HG02678 (cell line): Measurements from ENCODE around the gene TBC1D7.

ENCODE experiments used
- ATAC-seq: cut with Tn5 transposase; IDR thresholded peaks from one replicate; pipeline ENCODE4 v1.9.1; 2021; ENCODE audit warnings: mild to moderate bottlenecking, moderate library complexity; ENCODE audit not compliant: unreplicated experiment

TBC1D7 gene

DNA sequence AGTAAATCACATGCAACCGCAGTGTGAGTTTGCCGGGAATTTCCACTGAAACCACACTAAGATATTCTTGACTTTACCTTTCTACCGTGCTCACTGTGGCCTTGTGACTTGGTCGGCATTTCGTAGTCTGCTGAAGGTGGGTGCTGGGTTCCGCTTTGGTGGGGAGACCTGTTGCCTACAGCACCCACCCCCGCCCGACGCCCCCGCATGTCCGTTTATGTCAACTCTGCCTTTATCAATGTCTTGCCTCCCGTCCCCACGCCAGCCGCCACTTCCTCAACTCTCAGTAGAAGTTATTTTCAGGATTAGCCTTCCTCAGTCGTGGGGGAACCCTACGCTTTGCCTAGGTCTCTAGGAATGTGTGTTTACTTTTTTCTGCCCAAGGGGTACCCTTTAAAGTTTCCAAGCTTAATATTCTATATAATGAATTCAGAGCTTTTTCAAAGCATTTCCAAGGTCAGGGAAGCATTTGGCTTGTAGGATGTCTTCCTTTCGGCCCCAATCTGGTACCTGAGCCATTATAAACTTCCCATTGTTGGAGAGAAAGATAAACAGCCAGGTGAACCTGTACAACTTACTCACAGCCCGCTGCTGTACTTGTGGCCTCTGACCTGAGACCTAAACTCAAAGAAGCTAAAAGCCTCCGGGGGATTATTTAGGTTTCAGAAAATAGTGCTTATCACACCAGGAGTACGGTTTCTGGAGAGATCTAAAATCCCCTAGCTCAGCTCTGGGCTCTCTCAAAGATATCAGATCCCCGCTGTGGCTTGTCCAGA lies 54.2 kb downstream of the TBC1D7 start:
- ATAC-seq: peak; percentile 55

DNA sequence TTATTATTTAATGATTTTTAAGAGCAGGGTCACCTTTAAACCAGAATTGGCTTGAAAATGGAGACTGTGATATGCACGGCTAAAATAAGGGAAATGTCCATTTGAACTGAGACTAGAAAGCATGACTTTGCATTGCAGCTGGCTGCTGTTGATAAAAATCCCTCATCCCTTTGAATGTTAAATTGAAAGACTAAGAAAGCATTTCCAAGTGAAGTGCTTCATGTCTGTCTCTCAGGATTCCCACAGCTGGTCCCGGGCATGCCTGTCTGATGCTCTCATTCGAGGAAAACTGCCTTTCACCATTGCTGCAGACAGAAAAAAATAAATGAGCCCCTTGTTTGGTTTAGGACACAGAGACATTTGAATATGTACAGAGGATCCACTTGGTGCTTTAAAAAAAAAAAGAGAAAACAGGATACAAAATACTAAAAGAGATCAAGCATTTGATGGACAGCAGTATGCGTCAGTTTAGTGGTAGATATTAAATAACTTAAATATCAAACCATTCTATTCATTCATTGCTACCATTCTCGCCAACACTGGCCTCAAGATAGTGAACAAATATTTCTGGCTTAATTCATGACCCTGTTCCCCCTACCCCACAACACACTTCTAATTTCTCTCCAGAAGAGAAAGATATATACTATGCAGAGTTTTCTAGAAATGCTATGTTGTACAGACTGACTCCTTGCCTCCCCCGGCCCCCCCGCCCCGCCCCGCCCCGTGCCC lies 55.0 kb downstream of the TBC1D7 start:
- no peak for ATAC-seq

DNA sequence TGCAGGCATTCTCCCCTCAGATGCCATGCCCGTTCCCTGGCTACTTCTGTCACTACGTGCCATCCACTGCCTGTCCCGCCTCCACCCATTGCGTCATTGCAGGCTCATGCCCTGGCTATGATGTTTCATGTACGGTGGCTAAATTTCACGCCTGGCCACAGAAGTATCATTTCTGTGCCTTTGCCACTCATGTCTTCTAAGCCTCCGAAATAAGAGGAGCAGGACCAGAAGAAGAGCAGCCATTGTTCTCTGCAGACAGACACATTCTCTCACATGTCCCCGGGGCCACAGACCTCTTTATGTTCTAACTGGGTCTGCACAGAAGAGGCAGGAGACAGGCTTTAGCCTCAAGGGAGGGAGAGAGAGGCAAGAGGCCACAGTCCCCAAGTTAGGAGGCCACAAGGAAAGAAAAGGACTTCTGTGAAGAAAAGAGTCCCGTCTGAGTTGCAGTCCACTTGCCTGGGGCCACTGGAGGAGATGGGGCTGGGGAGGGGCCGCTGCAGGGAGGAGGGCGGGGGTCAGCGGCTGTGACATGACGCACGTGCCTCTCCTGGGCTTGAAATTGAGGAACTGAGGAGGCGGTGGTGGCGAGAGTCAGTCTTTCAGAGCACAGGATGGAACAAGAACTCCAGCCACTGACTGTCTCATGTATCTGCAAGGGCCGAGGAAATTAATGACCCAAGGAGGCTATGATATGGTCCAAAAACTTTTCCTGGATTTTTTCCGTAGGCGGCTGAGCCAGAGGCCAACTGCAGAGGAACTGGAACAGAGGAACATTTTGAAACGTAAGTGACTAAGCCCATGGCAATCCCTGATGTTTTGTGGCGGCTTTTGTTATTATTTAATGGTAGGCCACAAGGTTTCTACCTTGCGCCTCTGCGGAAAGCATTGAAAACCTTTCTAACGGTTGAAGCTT lies 55.9 kb downstream of the TBC1D7 start:
- peak; percentile 62 for ATAC-seq

DNA sequence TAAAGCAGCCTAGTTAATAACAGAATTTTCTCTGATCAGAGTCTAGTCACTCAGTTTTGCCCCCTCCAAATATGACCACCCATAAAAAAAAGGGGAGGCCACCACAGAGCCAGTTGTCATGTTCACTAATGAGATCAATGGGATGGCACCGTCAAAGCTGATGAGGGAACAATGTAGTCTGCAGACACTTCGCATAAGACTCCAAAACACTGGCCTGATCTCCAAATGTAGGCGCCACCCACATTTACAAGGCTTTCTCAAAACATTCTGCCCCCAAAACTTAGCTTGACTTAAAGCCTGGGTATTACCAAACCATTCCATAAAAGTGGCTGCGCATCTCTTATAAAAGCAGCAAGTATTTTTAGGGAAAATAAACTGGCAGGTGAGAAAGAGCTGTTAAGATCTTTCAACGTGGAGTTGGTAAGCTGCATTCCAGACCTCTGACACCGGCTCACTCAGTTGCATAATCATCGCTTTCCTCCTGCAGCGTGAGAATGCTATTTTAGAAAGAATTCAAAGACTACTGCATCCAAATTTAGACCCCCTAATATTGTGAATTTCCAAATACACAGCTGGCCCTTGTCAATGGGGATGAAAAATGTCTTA lies 59.3 kb downstream of the TBC1D7 start:
- no peak for ATAC-seq

DNA sequence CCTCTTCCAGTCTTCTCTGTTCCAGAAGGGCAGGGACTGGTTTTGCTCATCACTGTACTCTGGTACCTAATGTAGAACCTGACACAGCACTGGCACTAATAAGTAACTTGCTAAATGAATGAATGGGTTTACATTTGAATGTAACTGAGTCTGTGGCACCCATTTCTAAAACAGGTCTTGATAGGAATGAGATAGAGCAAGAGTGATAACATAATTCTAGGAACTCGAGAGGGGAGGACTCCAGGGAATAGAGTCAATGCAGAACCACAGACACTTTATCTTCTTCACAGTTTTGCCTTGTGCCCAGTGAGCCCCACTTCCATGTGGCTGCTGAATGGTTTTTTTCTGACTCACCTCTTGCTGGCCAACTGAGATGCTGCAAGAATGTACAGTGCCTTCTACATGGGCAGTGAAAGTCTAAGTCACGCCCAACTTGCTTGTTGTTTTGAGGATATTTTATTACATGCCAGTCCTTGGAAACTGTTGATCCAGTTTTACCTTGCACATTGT lies 61.1 kb downstream of the TBC1D7 start:
- ATAC-seq: no peak

GRCh38 chr6:13263669-13264068 lies 64.7 kb downstream of the TBC1D7 start:
- ATAC-seq: no peak

- ATAC-seq: no peak
Measured at GRCh38 chr6:13262302-13263230, 65.8 kb downstream of the TBC1D7 start.

- peak; percentile 62 for ATAC-seq
Measured at GRCh38 chr6:13261464-13261994, 66.8 kb downstream of the TBC1D7 start.

GRCh38 chr6:13260831-13261230 lies 67.5 kb downstream of the TBC1D7 start:
- ATAC-seq: no peak

DNA sequence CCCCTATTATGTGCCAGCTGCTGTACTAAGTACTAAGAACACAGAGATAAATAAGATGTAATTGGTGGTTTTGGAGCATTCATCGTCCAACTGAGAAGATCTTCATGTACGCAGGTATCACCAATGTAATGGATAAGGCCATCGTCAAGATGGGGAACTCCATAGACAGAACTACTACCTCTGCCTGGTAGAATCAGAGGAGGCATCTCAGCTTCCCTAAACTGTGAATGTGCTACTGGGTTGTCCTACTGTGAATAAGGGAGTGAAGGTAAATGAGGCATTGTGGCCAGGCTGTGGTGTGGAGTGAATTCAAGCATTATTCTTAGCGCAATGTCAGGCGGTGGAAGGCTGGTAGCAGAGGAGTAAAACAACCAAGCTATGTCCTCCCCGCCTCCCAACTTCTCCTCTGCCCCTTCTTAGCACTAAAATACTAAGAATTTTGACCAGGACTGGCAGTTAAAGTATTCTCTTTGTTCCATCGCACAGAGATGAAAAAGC lies 68.2 kb downstream of the TBC1D7 start:
- ATAC-seq: no peak

DNA sequence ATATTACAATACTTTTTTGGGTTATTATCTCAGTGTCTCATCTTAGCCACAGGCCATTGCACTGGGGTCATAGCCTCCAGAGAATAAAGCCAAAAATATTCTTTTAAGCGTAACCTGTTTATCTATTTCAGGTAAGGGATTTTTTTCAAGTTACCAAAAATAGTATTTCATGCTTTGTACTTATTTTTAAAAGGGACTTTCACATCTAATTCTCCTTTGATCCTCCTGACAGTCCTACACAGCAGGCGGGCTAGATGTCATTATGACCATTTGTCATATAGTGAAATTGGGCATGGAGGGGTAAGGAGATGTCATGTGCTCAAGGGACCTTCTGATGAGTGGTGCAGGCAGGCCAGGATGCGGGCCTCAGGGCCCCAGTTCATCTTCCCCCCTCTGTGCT lies 68.9 kb downstream of the TBC1D7 start:
- peak; percentile 42 for ATAC-seq

GRCh38 chr6:13256266-13257001 lies 71.9 kb downstream of the TBC1D7 start:
- no peak for ATAC-seq
